Suppressor macrophage treated with lipopolysaccharide for 4 hours (primary cell): ENCODE results near the gene BCL7B.
"Not testable (repeated sequence)": the region's sequence is repeated elsewhere in the genome, so short reads cannot be mapped to it uniquely, and the experiment has no call there.

Source experiments
- DNase-seq: peaks from one replicate; pipeline ENCODE4 v3.0.0-alpha.2; 2020

The BCL7B gene

DNA sequence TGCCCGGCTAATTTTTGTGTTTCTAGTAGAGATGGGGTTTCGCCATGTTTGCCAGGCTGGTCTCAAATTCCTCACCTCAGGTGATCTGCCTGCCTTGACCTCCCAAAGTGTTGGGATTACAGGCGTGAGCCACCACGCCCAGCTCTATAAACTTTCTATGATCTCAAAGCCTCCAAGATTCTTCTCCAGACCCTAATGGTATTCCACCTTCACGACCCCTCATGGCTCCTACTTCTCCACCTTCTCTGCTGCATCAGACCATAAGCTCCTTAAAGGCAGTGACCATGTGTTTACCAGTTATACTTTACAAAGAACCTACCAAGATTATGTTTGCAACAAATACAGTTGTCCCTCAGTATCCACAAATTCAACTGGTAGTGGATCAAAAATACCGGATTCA is 25.3 kb downstream of the BCL7B start:
- DNase-seq: no peak

GRCh38 chr7:73530800-73531199 is 26.7 kb downstream of the BCL7B start:
- no peak for DNase-seq

DNA sequence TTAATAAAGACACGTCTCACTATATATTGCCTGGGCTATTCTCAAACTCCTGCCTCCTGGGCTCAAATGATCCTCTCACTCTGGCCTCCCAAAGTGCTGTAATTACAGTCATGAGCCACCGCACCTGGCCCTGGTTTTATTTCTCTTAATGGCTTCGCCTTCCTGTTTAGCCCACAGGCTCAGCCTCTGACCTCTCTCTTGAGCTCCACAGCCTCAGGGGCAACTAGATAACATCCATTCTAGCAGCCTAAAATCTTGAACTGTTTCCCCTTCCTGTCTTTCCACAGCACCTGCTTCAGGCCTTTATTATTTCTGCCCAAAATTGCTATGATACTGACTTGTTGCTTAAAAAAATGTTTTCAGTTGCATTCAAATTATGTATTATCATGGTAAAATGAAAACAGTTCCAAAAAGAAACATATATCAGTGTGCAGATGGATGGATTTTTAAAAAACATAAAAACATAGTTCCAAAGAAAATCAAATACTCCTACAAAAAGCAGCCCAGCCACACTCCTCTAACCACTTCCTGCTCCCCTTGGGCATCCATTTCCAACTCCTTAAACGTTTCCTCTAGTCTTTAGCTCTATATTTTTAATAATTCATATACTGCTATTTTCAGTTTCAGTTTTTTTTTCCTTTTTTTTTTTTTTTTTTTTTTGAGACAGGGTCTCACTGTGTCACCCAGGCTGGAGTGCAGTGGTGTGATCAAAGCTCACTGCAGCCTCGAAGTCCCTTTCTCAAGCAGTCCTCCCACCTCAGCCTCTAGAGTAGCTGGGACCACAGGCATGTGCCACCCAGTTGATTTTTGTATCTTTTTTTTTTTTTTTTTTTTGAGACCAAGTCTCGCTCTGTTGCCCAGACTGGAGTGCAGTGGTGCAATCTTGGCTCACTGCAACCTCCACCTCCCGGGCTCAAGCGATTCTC is 30.3 kb downstream of the BCL7B start:
- no peak for DNase-seq

GRCh38 chr7:73526158-73526494 is 31.4 kb downstream of the BCL7B start:
- not testable (repeated sequence) for DNase-seq

GRCh38 chr7:73522105-73522872 is 35.2 kb downstream of the BCL7B start, which contains the start of gene BAZ1B:
Gene BAZ1B, minus strand, starts transcription at chr7:73522293. Its CDS starts 360 bp downstream, at chr7:73521933.
- DNase-seq: peak; percentile 99

DNA sequence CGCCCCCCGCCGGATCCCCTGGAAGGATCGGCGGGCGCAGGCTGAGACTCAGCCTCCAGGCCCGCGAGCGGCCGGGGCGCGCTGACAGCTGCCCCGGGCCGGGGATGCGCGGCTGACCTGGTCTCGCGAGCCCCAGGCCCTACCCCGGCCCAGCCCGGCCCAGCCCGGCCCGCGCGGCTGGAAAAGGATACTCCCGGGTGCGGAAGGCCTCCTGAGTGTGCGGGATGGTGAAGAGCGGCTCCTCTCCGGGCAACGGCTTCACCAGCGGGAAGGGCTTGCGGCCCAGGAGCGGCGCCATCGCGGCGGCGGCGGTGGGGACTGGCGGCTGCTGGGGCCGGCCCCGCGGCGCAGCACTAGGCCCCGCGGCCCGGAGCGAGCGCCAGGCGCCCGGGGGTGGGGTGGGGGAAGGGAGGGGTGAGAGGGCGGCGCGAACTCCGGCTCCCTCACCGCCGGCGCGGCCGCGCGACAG is 35.8 kb downstream of the BCL7B start:
- DNase-seq: peak; percentile 66

DNA sequence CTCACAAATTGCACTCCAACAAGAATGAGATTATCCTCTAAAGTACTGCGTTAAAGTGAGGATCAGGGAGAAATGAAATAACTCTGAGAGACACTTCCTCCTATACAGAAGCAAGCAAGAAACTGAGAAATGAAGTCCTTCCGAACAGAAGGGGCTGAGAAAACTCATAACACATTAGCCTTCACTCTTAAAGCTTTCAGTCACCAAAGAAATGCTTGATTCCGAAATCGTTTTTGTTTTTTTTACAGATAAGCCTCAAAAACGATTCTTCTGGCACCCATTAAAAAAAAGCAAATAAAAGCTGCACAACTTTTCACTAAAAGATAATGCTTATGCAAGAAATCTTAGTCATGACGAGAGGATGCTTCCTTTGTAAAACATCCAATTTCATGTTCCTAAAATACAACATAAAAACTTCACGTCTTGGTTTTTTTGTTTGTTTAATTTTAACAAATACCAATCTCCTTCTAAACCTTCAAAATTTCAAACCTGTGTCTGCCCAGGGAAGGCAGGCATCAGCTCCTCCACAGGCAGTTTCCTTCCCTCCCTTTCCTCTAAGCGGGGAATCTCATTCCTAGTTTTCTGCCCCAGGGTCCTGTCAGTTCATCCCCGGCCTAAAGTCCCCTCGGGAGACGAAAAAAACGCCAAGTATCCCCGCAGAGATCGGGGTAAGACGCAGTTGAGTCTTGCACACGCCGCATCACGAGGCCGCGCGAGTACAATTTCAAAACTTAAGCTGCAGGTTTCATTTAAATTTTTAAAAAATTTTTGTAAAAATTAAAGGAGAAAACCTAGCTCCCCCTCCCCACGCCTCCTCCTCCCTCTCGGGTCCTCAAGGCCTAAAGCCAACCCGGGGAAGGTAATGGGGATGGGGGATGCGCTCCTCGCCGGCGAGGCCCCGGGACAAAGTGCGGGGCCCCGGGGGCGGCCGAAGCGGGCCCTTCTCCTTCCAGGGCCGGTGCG is 36.5 kb downstream of the BCL7B start:
- DNase-seq: peak; percentile 12

DNA sequence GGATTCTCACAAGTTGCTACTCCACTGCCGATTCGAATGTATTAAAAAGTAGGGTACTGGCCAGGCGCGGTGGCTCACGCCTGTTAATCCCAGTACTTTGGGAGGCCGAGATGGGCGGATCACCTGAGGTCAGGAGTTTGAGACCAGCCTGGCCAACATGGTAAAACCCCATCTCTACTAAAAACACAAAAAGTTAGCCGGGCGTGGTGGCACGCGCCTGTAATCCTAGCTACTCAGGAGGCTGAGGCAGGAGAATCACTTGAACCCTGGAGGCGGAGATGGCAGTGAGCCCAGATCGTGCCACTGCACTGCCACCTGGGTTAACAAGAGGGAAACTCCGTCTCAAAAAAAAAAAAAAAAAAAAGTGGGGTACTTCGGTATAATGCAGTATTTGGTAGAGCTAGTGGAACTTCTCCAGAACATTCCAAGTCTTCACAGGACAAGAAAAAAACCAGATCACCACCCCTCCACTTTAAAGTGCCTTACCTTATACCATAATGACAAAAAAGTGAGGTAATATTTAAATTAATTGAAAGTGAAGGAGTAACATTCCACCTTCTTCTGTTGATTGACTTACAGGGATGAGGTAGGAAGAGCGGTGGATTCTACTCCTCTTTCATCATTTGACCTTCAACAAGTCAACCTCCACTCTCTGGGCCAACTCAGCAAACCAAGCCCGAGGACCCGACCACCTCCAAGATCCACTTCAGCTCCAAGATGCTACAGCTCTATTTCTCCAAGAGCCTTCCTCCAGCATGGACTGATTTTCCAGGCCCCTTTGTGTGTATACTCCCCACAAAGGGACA is 37.4 kb downstream of the BCL7B start:
- DNase-seq: peak; percentile 21

GRCh38 chr7:73518470-73518869 is 39.0 kb downstream of the BCL7B start:
- DNase-seq: no peak

DNA sequence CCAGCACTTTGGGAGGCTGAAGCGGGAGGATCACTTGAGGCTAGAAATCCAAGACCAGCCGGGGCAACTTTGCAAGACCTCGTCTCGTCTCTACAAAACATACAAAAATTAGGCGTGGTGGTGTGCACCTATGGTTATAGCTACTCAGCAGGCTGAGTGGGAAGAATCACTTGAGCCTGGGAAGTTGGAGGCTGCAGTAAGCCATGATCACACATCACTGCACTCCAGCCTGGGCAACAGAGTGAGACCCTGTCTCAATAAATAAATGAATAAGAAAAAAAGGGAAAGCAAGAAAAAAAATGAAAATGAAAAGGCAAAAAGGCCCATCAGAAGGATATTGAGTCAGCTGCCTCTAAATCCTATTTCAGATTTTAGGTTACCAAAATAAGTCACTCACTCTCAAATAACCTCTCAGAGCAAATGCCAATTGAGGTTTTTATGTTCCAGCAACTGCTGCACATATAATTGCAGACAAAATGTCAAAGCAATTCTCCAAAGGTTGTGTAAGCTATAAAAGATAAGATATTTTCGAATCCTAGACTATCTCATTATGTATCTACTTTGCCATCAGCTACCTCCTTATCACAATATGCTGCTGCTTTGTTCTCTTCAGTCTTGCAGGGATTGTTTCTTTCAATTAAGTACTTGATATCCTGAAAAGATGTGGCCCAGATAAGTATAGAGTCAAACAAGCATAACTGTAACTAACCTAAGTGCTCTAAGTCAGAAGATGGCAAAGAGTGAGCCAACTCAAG is 40.1 kb downstream of the BCL7B start:
- no peak for DNase-seq

GRCh38 chr7:73515178-73515577 is 42.3 kb downstream of the BCL7B start:
- DNase-seq: no peak

DNA sequence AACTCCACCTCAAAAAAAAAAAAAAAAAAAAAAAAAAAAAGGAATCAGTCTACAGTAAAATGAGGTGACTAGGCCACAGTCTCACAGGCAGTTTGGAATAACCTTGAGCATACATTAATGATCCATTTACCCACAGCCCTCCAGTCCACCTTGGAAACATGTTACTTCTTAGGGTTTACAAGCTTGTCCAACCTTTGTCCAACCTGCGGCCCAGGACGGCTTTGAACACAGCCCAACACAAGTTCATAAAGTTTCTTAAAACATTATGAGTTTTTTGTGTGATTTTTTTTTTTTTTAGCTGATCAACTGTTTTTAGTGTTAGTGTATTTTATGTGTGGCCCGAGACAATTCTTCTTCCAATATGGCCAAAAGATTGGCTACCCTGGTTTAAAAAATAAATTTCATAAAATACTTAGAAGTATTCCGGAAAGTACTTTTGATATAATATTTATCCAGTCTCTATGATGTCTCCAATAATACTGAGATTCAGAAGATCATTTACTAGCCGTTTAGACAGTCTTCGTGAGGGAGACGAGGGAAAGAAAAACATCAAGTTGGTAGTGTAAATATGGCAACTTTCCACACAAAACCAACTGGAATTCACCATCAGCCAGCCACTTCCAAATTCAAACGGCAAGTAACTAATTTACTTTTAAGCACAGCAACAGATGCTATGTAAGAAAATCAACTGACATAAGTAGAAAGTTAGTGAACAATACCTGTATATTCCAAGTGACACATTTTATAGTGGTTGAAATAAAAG is 45.3 kb downstream of the BCL7B start:
- no peak for DNase-seq

- DNase-seq: no peak
These were observed 48.0 kb downstream of the BCL7B start for GRCh38 chr7:73509463-73509862.

DNA sequence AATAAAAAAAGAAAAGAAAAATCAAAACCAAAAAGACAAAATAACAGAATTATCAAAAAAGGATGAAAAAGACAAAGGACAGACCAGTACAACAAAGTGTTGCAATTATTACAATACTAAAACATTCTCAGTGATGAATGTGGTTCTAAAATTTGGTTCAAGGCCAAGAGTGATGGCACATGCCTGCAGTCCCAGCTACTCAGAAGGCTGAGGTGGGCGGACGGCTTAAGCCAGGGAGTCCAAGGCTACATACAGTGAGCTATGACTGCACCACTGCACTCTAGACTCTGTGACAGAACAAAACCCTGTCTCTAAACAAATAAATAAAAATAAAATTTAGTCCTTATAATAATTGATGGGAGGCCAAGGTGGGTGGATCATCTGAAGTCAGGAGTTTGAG is 49.9 kb downstream of the BCL7B start:
- no peak for DNase-seq

- DNase-seq: no peak
These were observed 52.6 kb downstream of the BCL7B start for GRCh38 chr7:73504920-73505319.

DNA sequence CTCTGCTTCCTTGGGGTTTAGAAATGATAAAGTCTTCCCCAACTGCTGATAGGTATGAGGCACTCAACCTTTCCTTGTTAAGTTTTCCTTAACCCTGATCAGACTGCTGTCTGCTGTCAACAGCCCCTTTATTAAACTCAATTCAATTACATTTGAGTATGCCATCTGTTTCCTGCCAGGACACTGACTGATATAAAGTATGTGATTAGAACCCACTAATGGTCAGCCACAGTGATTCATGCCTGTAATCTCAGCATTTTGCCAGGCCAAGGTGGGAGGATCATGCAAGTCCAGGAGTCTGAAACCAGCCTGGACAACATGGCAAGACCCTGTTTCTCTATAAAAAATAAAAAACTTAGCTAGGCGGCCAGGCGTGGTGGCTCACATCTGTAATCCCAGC is 53.5 kb downstream of the BCL7B start:
- no peak for DNase-seq

DNA sequence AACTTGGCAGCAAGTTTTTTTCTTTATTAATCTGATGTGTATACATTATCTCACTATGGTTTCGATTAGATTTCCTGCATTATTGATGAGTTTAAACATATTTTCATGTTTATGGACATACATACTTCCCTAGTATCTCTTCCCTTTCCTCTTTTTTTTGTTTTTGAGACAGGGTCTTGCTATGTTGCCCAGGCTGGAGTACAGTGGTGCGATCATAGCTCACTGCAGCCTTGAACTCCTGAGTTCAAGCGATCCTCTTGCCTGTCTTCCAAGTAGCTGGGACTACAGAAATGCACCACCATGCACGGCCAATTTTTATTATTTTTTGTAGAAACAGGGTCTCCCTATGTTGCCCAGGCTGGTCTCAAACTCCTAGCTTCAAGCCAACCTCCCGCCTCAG is 54.3 kb downstream of the BCL7B start:
- no peak for DNase-seq

DNA sequence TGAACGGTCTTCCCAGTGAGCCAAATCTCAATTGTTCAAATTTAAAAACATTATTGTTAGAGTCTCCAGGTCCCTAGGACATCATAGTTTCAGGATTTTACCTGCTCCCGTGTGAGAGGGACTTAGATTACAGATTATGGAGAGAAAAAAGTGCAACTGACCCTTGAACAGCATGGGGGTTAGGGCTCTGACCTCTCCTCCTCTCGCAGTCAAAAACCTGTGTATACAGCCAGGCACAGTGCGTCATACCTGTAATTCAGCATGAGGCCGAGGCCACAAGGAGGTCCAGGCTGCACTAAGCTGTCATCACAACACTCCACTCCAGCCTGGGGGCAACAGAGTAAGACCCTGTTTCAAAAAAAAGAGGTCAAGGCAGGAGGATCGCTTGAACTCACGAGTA is 60.9 kb downstream of the BCL7B start:
- no peak for DNase-seq

DNA sequence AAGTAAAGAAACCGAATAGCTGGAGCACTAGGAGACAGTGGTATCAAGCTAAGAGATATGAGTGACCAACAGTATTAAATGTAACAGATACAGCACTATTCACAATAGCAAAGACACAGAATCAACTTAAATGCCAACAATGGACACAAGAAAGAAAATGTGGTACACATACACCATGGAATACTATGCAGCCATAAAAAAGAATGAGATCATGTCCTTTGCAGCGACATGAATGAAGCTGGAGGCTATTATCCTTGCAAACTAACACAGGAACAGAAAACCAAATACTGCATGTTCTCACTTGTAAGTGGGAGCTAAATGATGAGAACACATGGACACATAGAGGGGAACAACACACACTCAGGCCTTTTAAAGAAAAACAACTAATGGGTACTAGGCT is 62.0 kb downstream of the BCL7B start:
- DNase-seq: not testable (repeated sequence)

DNA sequence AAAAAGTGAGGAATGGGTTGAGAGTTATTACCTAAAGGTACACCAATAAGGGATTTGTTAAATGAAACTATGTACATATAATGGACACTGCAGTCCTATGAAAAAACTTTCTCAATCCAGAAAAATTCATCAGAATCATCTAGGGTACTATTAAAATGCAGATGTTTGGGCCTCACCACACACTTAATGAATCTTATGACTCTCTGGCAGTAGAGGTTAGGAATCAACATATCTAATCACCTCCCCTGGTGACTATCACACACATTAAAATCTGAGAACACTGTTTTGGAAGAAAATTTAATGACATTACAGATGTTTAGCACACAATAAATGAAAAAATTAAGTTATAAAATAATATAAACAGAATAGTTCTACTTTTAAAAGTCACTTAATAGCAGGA is 67.5 kb downstream of the BCL7B start:
- no peak for DNase-seq
